Measurements from ENCODE around the gene RTN4IP1.
"Not testable (repeated sequence)": the region's sequence is repeated elsewhere in the genome, so short reads cannot be mapped to it uniquely, and the experiment has no call there.

Gene RTN4IP1

DNA sequence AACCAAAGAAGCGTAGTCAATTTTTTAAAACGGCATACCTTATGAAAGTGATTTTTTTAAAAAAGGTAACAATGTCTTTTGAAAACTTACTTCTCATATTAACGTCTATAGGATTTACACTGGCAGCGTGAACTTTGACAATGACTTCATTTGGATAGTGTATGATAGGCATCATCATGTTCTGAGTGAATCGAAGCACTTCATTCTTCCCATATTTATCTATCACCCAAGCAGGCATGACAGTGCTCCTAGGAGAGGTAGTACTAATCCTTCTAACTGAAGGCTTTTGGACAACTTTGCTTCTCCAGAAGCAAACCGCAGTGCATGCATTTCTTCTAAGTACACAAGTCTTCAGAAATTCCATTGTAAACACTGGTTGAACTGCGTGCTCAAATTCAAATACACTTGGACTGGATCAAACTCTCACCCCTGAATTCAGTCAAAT lies 618 bp downstream of the RTN4IP1 start:
- in situ Hi-C loops (cut with MboI; ENCODE audit: low sequenced_read_pairs) = no loop called here

DNA sequence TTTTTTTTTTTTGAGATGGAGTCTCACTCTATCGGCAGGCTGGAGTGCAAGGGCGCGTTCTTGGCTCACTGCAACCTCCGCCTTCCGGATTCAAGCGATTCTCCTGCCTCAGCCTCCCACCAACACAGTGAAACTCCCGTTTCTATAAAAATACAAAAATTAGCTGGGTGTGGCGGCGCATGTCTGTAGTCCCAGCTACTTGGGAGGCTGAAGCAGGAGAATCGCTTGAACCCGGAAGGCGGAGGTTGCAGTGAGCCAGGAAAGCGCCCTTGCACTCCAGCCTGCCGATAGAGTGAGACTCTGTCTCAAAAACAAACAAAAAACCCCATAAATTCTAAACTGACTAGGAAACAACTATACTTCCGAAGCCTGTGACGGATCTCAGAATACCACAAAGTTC lies 1.5 kb downstream of the RTN4IP1 start:
- in situ Hi-C loops (cut with MboI; ENCODE audit: low sequenced_read_pairs) = not testable (repeated sequence)

DNA sequence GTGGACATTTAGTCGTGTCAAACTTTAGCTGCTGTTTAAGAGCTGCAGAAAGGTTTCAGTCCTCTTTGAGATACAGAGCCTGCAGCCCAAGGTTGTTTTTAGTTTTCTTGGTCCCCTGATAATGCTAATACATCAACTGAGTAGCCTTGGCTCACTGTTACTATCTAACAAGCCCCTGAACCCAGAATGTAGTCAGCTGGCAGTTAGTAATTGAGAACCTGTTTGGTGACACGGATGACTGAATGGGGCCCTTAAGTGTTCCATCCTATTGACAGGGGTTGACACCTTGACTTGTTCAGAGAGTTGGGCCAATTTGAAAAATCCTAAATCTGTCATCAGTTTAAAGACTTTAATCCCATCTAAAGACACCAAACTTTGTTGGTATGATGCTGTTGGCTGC lies 2.8 kb downstream of the RTN4IP1 start:
- in situ Hi-C loops (cut with MboI; ENCODE audit: low sequenced_read_pairs) = no loop called here

DNA sequence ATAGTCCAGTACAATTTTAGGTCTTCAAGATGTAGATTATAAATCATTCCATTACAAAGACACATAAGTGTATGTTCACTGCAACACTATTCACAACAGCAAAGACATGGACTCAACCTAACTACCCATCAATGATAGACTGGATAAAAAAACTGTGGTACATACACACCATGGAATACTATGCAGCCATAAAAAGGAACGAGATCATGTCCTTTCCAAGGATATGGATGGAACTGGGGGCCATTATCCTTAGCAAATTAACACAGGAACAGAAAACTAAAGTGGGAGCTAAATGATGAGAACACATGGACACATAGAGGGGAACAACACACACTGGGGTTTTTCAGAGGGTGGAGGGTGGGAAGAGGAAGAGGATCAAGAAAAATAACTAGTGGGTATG lies 6.3 kb downstream of the RTN4IP1 start:
- in situ Hi-C loops (cut with MboI; ENCODE audit: low sequenced_read_pairs) = no loop called here

DNA sequence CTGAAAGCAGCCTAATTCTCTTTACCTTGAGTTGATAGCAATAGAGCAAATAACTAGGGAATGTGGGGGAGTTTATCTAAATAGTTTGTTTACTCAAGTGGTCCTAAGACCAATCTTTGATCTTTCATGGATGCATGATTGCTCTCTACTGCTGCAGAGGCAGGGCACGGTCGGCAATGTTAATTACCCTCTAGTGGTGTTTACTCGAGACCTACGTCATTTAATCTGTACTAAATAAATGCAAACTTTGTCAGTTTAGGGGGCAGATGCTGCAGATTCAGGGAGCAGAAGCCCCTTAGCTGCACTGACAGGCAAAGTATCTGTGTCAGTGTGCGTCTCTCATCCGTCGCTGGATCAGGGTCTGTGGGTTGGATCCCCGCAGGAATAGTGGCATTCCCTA lies 6.9 kb downstream of the RTN4IP1 start:
- in situ Hi-C loops (cut with MboI; ENCODE audit: low sequenced_read_pairs) = no loop called here

DNA sequence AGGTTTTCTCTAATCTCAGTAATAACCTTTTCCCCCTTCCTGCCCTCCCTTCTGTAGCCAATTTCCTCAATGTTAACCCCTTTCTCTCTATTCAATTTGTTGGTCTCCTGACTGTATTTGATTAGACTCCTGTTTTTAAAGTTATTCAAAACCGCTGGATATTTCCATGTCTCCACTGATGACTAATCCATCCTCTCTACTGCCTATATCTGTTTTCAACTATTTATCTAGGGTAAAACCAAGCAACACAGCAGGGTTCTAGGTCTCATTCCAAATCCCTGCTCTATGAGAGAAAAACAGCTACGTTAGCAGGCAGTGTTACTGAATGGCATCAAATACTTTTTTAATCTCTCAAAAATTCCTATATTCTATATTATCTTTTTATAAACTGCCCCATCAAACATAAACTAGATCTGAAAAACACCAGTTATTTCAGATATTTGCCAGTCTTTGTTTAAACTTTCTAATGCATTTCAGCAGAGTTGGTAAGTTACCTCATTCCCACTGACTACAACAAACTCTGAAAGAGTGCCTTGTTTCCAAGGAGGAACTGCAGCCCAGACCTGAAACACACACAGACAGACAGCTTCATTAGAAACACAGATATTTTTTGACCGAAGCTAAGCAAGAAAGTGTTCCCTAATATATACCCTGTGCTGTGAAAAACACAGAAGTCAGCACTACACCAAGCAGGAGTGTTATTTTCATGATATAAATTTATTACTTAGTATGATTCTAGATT lies 8.2 kb downstream of the RTN4IP1 start:
- in situ Hi-C loops (cut with MboI; ENCODE audit: low sequenced_read_pairs) = no loop called here

DNA sequence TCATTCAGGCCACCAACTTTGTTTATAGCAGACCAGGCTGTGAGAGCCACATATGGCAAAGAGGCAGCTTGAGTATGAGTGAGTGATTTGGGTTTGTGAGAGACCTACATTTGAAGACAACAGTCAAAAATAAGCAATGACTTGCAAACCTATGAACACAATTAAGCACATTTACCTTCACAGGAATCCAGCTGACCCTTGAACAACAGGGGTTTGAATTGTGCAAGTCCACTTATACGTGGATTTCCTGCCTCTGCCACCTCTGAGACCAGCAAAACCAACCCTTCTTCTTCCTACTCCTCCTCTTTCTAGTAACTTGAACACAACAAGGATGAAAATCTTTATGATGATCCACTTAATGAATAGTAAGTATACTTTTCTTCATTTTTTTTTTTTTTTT lies 10.1 kb downstream of the RTN4IP1 start:
- in situ Hi-C loops (cut with MboI; ENCODE audit: low sequenced_read_pairs) = no loop called here

DNA sequence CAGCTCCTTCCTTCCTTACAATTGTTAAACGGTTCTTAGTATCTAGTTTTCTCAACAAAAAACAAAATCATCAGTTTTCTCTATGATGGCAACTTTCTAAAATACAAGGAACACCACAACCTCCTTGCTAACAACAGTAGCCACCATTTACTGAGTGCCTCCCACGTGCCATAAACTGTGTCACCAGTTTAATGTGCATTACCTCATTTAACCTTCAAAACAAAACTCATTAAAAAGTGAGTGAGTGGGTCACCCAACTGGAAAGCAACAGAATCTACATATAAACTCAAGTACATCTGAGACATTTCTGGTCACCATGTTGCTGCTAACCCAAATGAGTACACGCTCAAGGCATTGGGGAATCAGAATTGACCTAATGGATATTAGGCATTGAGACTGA lies 11.0 kb downstream of the RTN4IP1 start:
- in situ Hi-C loops (cut with MboI; ENCODE audit: low sequenced_read_pairs) = no loop called here

DNA sequence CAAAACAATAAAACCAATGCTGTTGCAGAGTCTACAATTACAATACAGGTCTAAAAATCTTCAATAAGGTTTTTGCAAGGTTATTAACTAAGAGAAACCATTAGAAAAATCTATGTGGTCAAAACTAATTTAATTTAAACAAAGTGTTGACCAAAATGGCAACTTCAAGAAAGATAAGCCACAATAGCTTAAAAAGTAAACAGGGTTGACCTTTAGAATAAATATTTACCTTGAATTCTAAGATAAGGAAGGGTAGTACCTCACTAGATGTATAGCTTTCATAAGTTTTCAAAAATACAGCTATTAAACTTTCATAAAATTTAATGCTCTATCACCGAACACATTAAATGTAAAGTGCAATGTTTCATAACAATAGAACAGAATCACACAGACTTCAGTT lies 11.4 kb downstream of the RTN4IP1 start:
- in situ Hi-C loops (cut with MboI; ENCODE audit: low sequenced_read_pairs) = no loop called here

DNA sequence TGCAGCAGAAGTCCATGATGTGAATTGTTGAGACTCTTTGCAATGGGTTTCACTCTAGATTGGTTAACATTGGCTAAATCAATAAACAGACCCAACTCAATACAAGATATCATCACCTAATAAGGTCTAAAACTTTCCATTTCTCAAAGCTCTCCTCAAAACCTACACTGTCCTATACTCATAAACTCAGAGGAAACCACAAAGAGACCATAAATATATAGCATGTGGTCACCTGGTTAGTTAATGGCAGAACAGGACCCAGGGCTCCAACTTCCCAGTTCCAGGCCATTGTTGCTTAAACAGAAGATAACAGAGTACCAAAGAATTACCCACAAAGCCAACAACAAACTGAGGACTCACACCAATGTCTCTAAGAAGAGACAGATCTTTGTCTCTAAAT lies 12.0 kb downstream of the RTN4IP1 start:
- in situ Hi-C loops (cut with MboI; ENCODE audit: low sequenced_read_pairs) = no loop called here

DNA sequence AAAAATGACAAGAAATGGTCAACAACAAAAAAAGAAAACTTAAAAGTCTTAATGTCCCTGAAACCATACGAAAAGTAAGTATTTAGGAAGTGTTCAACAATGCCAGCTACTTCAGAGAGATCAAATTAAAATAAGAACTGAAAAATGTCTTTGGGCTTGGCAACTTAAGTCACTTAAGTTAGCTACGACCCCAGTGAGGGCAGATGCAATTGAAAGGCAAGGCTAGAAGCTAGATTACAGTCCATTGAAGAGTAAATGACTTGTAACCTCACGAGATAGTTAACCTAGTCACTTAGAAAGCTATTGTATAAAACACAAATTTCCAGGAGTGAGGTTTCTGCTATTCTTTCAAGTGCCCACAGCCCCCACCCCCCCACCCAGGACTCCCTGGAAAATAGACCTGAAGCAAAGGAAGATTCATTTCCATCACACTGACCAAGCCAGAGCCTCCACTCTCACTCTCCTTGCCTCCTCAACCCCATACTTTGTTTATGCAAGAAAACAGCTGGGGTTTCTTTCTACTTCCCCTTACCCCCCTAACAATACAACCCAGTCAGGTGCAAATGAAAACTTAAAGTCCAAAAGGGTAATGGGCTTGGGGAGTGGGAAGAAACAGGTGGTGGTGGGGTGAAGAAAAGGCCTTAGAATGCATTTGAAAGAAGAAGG lies 14.6 kb downstream of the RTN4IP1 start:
- in situ Hi-C loops (cut with MboI; ENCODE audit: low sequenced_read_pairs) = no loop called here

DNA sequence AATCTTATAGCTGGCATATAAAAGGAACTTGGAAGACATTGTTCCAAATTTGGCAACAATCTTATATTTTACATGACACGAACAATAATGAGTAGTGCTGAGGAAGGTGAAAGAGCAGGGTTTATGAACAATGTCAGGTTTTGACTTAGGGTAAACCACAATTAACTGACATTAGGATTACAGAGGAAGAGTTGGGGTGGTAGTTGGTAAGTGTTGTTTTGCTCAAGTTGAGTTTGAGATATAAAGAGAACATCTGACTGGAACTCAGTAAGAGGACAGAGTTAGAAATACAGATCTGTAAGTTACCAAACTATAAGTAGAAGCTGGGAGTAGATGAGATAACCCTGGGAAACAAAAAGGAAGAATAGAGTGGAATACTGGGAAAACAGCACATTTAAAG lies 15.1 kb downstream of the RTN4IP1 start:
- in situ Hi-C loops (cut with MboI; ENCODE audit: low sequenced_read_pairs) = no loop called here

DNA sequence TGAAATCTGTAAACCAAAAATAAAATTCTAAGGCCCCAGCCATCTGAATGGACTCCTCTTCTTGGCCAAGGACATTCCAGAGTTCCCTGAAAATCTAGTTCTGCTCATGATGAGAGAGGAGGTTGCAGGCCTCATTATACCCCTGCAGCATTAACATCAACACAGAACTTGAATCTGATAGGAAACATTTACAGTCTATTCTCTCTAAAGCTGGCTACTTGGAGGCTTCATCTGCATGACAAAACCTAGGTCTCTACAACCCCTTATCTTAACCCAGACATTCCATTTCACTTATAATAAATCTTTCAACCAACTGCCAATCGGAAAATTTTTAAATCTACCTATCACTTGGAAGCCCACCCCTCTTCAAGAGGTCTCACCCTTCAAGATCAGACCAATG lies 15.7 kb downstream of the RTN4IP1 start:
- in situ Hi-C loops (cut with MboI; ENCODE audit: low sequenced_read_pairs) = no loop called here

DNA sequence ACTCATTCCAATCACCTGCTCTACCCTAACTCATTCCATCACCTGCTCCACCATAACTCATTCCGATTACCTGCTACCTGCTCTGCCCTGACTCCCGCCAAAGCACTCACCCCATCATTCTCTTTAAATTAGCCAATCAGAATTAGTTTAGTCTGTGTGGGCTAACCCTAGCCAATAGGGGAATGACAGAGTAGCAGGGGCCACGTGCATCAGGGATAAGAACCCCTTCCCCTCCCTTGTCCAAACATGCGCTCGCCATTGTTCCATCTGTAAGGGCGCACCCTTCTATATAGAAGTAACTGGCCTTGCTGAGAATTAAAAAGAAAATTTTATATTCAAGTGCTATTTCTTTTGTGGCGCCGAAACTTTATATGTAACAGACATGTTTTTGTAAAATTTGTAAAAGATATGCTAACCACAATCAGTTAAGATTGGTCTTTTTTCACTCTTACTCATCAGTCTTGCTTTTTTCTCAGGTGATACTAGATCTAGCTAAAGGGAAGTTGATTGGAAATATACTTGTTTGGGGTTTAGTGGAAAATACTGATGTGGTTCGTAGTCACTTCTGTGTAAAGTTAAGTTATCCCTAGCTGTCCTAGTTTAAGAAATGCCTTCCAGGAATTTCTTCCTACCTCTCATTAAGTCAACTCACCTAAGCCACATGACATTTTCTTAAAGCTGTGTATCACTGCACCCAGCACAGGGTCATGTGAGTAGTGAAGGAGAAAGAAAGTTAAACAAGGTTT lies 16.5 kb downstream of the RTN4IP1 start:
- in situ Hi-C loops (cut with MboI; ENCODE audit: low sequenced_read_pairs) = no loop called here

DNA sequence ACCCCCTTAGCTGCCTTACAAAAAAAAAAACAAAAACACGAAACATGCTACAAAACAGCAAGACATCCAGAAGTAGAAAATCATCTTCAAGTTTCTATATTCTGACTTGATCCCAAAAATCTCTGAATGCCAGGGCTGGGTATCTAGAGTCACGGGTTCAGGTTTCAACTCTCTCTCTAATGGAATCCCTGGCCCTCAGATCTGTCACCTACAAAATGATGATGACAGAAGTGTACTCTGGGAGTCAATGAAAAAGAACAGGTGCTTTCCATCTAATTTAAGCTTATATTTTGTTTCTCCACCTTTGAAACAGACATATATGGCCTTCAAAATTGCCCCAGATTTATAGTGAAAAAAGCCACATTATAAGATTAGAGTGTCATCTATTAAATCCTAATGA lies 18.3 kb downstream of the RTN4IP1 start:
- in situ Hi-C loops (cut with MboI; ENCODE audit: low sequenced_read_pairs) = no loop called here

DNA sequence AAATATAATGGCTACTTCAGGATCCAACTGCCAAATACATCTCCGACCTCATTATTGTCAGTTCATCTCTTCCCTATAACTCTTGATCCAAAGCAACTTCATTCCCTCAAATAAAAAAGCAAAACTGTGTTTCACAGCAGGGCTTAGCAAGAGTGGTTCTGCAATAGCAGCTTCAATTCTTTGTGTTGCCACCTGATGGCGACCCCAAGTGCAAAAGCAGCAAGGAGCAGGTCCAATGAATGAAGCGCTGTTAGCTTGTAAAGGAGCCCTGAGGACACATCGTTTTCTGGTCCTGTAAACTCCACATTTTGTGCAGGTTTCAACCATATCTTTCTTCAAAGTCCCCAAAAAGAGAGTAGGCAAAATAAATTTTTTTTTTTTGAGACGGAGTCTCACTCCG lies 19.6 kb downstream of the RTN4IP1 start:
- in situ Hi-C loops (cut with MboI; ENCODE audit: low sequenced_read_pairs) = no loop called here

DNA sequence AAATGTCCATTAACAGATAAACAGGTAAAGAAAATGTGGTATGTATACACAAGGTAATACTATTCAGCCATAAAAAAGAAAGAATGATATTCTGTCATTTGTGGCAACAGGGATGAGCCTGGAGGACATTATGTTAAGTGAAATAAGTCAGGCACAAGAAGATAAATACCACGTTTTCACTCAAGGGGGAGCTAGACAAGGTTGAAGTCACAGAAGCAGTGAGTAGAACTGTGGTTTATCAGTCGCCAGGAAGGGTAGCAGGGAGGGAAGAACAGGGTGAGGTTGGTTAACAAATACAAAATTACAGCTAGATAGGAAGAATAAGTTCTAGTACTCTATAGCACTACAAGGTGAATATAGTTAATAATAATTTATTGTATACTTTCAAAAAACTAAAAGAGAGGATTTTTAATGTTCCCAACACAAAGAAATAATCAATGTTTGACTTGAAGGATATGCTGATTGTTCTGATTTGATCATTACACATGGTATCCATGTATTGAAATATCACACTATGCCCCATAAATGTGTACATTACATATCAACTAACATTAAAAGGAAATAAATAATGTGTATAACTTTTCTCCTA lies 21.1 kb downstream of the RTN4IP1 start:
- in situ Hi-C loops (cut with MboI; ENCODE audit: low sequenced_read_pairs) = no loop called here

DNA sequence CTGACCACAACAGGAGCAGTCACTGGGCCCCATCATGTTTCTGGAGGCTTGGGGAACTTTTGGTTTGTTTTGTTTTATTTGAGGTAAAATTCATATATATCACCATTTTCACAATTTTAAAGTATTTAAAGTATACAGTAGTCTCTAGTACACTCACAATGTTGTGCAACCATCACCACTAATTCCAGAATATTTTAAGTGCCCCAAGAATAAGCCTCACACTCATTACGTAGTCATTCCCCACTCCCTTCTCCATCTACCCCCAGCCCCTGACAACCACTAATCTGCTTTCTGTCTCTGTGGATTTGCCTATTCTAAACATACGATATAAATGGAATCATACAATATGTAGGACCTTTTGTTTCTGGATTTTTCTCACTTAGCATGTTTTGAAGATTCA lies 29.0 kb downstream of the RTN4IP1 start:
- in situ Hi-C loops (cut with MboI; ENCODE audit: low sequenced_read_pairs) = no loop called here

DNA sequence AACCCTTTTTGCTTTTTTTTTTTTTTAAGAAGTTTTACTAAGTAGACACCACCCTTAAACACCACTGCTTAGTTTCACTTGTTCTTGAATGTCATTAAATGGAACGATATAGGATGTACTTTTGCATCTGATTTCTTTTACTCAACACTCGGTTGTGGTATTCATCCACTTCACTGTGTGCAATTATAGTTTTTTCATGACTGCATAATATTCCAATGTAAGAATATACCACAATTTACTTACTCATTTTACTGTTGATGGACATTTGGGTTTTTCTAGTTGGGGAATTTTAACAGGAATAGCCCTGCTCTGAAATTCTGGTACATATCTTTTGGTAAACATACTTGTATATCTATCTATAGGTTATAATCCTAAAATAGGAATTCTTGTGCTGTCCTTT lies 29.9 kb downstream of the RTN4IP1 start:
- in situ Hi-C loops (cut with MboI; ENCODE audit: low sequenced_read_pairs) = no loop called here

DNA sequence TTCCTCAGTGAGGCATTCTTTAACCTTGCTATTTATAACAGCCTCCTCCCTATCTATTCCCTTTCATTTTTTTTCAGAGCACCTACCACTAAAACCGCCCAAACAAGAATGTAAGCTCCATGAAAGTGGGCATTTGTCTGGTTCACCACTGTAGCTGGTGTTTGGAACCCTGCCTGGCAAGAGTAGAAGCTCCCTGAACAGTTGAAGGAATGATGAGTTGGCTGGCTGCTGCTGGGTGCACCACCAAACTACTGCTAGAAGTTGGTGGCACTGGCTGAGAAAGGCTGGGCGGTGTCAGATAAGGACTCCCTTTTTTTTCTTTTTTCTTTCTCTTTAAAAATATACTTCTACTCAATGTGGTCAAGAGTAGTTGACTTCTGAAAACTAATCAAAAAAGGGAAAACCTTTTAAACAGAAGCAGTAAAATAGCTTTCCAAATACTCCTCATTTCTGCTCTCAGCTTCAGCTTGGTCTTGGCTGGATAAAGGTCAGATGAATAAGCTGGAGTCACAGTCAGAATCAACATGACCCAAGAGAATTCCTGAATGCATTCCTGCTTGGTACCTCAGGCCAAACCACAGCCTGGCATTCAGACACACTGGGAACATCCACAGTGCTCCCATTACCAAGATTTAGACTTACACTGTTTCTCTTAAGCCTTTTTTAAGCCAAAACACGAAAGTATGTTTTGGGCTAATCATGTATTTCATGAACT lies 38.0 kb downstream of the RTN4IP1 start:
- in situ Hi-C loops (cut with MboI; ENCODE audit: low sequenced_read_pairs) = no loop called here

DNA sequence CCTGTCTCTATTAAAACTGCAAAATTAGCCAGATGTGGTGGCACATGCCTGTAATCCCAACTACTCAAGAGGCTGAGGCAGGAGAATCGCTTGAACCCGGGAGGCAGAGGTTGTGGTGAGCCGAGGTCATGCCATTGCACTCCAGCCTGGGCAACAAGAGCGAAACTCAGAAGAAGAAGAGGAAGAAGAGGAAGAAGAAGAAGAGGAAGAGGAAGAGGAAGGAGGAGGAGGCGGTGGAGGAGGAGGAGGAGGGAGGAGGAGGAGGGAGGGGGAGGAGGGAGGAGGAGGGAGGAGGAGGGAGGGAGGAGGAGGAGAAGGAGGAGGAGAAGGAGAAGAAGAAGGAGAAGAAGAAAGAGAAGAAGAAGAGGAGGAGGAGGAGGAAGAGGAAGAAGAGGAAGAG lies 40.4 kb downstream of the RTN4IP1 start:
- in situ Hi-C loops (cut with MboI; ENCODE audit: low sequenced_read_pairs) = not testable (repeated sequence)

All from HL-60/S4 (cell line).